Tibial nerve (tissue), 3 donors: ENCODE data around the gene CD1C.

Source experiments
- POLR2A ChIP-seq, 2 donors: fragments of 450-650 bp; IDR thresholded peaks; one replicate each; pipeline ENCODE4 v1.6.1; 2017; ENCODE audit warnings: antibody characterized with exemption in 2 of 2, mild to moderate bottlenecking in 2 of 2, moderate library complexity in 2 of 2
- TF ChIP-seq, protein P1 (sequence below), 5 experiments: fragments of 200-600 bp in 3 of 5; fragments of 450-650 bp in 2 of 5; sonication (generic) in 3 of 5; IDR thresholded peaks; one replicate each; pipeline ENCODE4 v1.5.1; 2016 to 2019; ENCODE audit warnings: antibody characterized with exemption in 5 of 5, mild to moderate bottlenecking in 3 of 5, moderate library complexity in 2 of 5

DNA sequence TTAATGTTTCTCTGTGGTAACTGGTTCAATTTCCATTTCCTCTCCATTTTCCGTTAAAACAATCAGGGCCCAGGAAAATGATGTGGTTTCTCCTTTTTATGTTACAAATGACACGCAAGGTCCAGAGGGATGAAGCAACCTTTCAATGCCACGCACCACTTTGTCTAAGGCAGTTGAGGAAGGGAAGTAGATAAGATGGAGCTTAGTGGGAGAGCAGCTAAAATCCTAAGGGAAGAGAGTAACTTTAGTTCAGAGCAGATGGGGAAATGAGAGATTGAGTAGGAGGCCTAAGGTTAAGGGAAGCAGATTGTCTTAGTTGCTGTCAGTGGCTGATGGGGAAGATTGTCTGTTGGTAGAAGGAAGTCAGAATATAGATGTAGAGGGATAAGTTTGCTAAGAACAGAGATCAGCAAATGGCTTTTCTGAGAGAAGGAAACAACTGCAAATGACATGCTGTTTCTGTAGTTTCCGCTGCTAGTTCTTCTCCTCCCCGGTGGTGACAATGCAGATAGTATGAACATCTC is 660 bp downstream of the CD1C start:
- TF ChIP-seq POLR2A (IDR thresholded peaks at IDR 0.05), result no peak
- TF ChIP-seq, protein P1, sequence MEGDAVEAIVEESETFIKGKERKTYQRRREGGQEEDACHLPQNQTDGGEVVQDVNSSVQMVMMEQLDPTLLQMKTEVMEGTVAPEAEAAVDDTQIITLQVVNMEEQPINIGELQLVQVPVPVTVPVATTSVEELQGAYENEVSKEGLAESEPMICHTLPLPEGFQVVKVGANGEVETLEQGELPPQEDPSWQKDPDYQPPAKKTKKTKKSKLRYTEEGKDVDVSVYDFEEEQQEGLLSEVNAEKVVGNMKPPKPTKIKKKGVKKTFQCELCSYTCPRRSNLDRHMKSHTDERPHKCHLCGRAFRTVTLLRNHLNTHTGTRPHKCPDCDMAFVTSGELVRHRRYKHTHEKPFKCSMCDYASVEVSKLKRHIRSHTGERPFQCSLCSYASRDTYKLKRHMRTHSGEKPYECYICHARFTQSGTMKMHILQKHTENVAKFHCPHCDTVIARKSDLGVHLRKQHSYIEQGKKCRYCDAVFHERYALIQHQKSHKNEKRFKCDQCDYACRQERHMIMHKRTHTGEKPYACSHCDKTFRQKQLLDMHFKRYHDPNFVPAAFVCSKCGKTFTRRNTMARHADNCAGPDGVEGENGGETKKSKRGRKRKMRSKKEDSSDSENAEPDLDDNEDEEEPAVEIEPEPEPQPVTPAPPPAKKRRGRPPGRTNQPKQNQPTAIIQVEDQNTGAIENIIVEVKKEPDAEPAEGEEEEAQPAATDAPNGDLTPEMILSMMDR (IDR thresholded peaks at IDR 0.05), result no peak
